Liver (tissue), 9 donors: ENCODE data around the gene SPECC1. TPM values are rescaled to one million over a fixed set of nuclear protein-coding genes. Genes with fewer than 3 reads are reported as not detected.

Source experiments
- DNase-seq: peaks from one replicate; pipeline ENCODE4 v3.0.0-alpha.2; 2017; ENCODE audit warnings: low spot score
- H3K27ac ChIP-seq, 2 donors: one replicate each; pipeline ENCODE4 v1.7.0; 2013; ENCODE audit warnings: inconsistent platforms in 2 of 2, low read length in 2 of 2, control low read depth in 1 of 2, low read depth in 1 of 2, mild to moderate bottlenecking in 1 of 2
- H3K27me3 ChIP-seq, 4 donors: one replicate each; pipeline versions ENCODE4 v1.6.1 to v1.7.0; 2013; ENCODE audit warnings: low read length in 3 of 4, inconsistent platforms in 1 of 4, mild to moderate bottlenecking in 1 of 4, moderate library complexity in 1 of 4; ENCODE audit not compliant: control insufficient read depth in 4 of 4, insufficient read depth in 4 of 4
- H3K36me3 ChIP-seq, 4 donors: one replicate each; pipeline versions ENCODE4 v1.6.1 to v1.7.0; 2013; ENCODE audit warnings: low read length in 3 of 4, mild to moderate bottlenecking in 3 of 4, low read depth in 1 of 4, moderate library complexity in 1 of 4; ENCODE audit not compliant: control insufficient read depth in 4 of 4, insufficient read depth in 3 of 4
- H3K4me1 ChIP-seq, 4 donors: one replicate each; pipeline versions ENCODE4 v1.6.1 to v1.7.0; 2013; ENCODE audit warnings: low read length in 3 of 4, mild to moderate bottlenecking in 3 of 4, moderate library complexity in 1 of 4; ENCODE audit not compliant: control insufficient read depth in 4 of 4, insufficient read depth in 4 of 4
- H3K4me3 ChIP-seq, 3 donors: one replicate each; pipeline versions ENCODE4 v1.6.1 to v1.7.0; 2013; ENCODE audit warnings: low read length in 3 of 3, control low read depth in 1 of 3, low read depth in 1 of 3, mild to moderate bottlenecking in 1 of 3
- H3K9ac ChIP-seq, 2 donors: one replicate each; pipeline ENCODE4 v1.7.0; 2013; ENCODE audit warnings: low read length in 2 of 2, mild to moderate bottlenecking in 2 of 2, moderate library complexity in 2 of 2, control low read depth in 1 of 2, low read depth in 1 of 2
- H3K9me3 ChIP-seq, 4 donors: one replicate each; pipeline versions ENCODE4 v1.6.1 to v1.7.0; 2013; ENCODE audit warnings: low read length in 3 of 4; ENCODE audit not compliant: control insufficient read depth in 4 of 4
- EGR1 ChIP-seq, 2 donors: IDR thresholded peaks; 2 replicates each; pipeline ENCODE4 v1.6.1; 2016 to 2018; ENCODE audit warnings: antibody characterized with exemption in 2 of 2, low read depth in 2 of 2
- HNF4G ChIP-seq: IDR thresholded peaks from 2 replicates; pipeline ENCODE4 v1.6.1; 2016; ENCODE audit warnings: antibody characterized with exemption
- JUND ChIP-seq, 2 donors: IDR thresholded peaks; 2 replicates each; pipeline ENCODE4 v1.6.1; 2016; ENCODE audit warnings: antibody characterized with exemption in 2 of 2
- NR2F2 ChIP-seq: IDR thresholded peaks from 2 replicates; pipeline ENCODE4 v1.6.1; 2016; ENCODE audit warnings: antibody characterized with exemption
- RAD21 ChIP-seq, 2 donors: IDR thresholded peaks; 2 replicates each; pipeline ENCODE4 v1.6.1; 2016; ENCODE audit warnings: antibody characterized with exemption in 2 of 2, mild to moderate bottlenecking in 2 of 2
- SP1 ChIP-seq: IDR thresholded peaks from 2 replicates; pipeline ENCODE4 v1.6.1; 2018; ENCODE audit warnings: antibody characterized with exemption, mild to moderate bottlenecking
- YY1 ChIP-seq: IDR thresholded peaks from 2 replicates; pipeline ENCODE4 v1.6.1; 2016; ENCODE audit warnings: antibody characterized with exemption, mild to moderate bottlenecking
- WGBS: extraction: QIAGEN DNeasy Blood & Tissue Kit; methylation state at CpG from one replicate; pipeline ENCODE4 v1.1.7; 2013; 5-methylcytosine and 5-hydroxymethylcytosine counted together
- polyA plus RNA-seq, 2 donors: library from polyadenylated mRNA; stranded (reverse) in 1 of 2; unstranded in 1 of 2; fragments of 200-250 nt in 1 of 2; fragments of >200 nt in 1 of 2; fragmentation: Nextera tagmentation in 1 of 2; extraction: Ambion mirVana in 1 of 2; gene quantifications; one replicate each; pipeline versions ENCODE4 v1.2.1 to v1.2.3, GENCODE V29; 2013 to 2015
- total RNA-seq, 2 donors: library from RNA; depleted of rRNA; stranded (reverse); fragments of >200 nt; gene quantifications; one replicate each; pipeline ENCODE4 v1.2.3, GENCODE V29; 2014
- TF ChIP-seq, protein P1 (sequence below): fragments of 150-350 bp; IDR thresholded peaks from 2 replicates; pipeline ENCODE4 v1.5.1; 2017; ENCODE audit warnings: improper control_type of control experiment, low read depth, low read length; ENCODE audit not compliant: missing input control
- TF ChIP-seq, protein P2 (sequence below): IDR thresholded peaks from 2 replicates; pipeline ENCODE4 v1.6.1; 2016; ENCODE audit warnings: antibody characterized with exemption, mild to moderate bottlenecking
- TF ChIP-seq, protein P3 (sequence below): IDR thresholded peaks from 2 replicates; pipeline ENCODE4 v1.6.1; 2016; ENCODE audit warnings: antibody characterized with exemption
- TF ChIP-seq, protein P4 (sequence below): IDR thresholded peaks from 2 replicates; pipeline ENCODE4 v1.6.1; 2016; ENCODE audit warnings: antibody characterized with exemption
- TF ChIP-seq, protein P5 (sequence below): IDR thresholded peaks from 2 replicates; pipeline ENCODE4 v1.6.1; 2016; ENCODE audit warnings: antibody characterized with exemption
- donor health status: healthy.
- donor health status: healthy.
- donor health status: healthy.
- donor health status: healthy.
- donor health status: healthy.

Gene SPECC1
- total and polyA plus RNA-seq, 4 donors = 0.36 to 70.3 (median 1.8) TPM

DNA sequence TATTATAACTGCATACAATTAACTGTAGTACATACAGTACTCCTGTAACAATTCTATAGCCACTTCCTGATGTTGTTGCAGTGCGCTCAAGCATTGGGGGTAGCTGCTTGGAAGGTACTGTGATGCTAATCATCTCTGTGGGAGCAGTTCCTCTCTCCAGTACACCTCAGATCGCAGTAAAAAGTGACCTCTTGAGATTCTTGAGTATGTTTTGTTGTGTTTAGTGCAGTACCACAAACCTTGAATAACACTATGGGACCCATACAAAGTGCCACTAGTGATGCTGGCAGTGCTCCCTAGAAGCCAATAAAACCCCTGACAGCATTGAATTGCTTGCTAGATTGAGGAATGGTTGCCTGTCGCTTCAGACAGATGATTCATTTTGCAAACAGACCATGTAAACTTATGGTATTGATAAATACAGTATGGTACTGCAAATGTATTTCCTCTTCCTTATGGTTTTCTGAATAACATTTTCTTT is 193.0 kb downstream of the SPECC1 start:
- 79% methylated on average over 3 of the region's 3 CpGs for WGBS
- DNase-seq = no peak
- H3K36me3 ChIP-seq = no peaks in the 10 kb centered on the region
- no peak overlapping the region for H3K27ac ChIP-seq
- H3K9me3 ChIP-seq = no peaks in the 10 kb centered on the region
- TF ChIP-seq, protein P1, sequence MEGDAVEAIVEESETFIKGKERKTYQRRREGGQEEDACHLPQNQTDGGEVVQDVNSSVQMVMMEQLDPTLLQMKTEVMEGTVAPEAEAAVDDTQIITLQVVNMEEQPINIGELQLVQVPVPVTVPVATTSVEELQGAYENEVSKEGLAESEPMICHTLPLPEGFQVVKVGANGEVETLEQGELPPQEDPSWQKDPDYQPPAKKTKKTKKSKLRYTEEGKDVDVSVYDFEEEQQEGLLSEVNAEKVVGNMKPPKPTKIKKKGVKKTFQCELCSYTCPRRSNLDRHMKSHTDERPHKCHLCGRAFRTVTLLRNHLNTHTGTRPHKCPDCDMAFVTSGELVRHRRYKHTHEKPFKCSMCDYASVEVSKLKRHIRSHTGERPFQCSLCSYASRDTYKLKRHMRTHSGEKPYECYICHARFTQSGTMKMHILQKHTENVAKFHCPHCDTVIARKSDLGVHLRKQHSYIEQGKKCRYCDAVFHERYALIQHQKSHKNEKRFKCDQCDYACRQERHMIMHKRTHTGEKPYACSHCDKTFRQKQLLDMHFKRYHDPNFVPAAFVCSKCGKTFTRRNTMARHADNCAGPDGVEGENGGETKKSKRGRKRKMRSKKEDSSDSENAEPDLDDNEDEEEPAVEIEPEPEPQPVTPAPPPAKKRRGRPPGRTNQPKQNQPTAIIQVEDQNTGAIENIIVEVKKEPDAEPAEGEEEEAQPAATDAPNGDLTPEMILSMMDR = no peak
- TF ChIP-seq, protein P2, sequence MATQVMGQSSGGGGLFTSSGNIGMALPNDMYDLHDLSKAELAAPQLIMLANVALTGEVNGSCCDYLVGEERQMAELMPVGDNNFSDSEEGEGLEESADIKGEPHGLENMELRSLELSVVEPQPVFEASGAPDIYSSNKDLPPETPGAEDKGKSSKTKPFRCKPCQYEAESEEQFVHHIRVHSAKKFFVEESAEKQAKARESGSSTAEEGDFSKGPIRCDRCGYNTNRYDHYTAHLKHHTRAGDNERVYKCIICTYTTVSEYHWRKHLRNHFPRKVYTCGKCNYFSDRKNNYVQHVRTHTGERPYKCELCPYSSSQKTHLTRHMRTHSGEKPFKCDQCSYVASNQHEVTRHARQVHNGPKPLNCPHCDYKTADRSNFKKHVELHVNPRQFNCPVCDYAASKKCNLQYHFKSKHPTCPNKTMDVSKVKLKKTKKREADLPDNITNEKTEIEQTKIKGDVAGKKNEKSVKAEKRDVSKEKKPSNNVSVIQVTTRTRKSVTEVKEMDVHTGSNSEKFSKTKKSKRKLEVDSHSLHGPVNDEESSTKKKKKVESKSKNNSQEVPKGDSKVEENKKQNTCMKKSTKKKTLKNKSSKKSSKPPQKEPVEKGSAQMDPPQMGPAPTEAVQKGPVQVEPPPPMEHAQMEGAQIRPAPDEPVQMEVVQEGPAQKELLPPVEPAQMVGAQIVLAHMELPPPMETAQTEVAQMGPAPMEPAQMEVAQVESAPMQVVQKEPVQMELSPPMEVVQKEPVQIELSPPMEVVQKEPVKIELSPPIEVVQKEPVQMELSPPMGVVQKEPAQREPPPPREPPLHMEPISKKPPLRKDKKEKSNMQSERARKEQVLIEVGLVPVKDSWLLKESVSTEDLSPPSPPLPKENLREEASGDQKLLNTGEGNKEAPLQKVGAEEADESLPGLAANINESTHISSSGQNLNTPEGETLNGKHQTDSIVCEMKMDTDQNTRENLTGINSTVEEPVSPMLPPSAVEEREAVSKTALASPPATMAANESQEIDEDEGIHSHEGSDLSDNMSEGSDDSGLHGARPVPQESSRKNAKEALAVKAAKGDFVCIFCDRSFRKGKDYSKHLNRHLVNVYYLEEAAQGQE = no peak
- TF ChIP-seq, protein P3, sequence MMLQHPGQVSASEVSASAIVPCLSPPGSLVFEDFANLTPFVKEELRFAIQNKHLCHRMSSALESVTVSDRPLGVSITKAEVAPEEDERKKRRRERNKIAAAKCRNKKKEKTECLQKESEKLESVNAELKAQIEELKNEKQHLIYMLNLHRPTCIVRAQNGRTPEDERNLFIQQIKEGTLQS = no peak
- no peak for TF ChIP-seq YY1
- TF ChIP-seq HNF4G = no peak
- no peak for TF ChIP-seq NR2F2
- TF ChIP-seq, protein P4, sequence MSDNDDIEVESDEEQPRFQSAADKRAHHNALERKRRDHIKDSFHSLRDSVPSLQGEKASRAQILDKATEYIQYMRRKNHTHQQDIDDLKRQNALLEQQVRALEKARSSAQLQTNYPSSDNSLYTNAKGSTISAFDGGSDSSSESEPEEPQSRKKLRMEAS = no peak
- TF ChIP-seq SP1 = no peak
- no peak overlapping the region for H3K9ac ChIP-seq
- H3K27me3 ChIP-seq = peaks cover 0 to 4% (median 0%) of the 10 kb centered on the region in 4 donors
- H3K4me1 ChIP-seq = no peaks in the 10 kb centered on the region
- no peak overlapping the region for H3K4me3 ChIP-seq

DNA sequence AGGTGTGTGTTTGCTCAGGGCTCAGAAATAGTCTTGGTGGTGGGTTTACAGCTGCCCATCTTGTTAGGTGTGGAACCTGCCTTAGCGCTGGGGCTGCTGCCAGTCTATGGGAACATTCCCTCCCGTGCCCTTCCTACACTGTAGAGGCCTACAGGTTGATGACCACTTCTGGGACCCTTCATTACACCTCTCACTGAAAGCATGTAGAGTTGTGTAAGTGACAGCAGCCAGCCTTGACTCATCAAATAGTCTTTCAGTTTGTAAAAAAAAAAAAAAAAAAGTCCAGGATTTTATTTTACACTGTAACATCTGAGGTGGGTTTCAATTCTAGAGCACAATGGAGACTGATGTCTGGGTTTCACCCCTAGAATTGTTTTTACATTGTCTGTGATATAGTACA is 193.9 kb downstream of the SPECC1 start:
- 92% methylated on average over 2 of the region's 2 CpGs for WGBS
- no peak overlapping the region for H3K9ac ChIP-seq
- no peaks in the 10 kb centered on the region for H3K4me1 ChIP-seq
- H3K27me3 ChIP-seq = peaks cover 0 to 4% (median 0%) of the 10 kb centered on the region in 4 donors
- no peaks in the 10 kb centered on the region for H3K9me3 ChIP-seq
- TF ChIP-seq EGR1 (IDR thresholded peaks at IDR 0.05; ENCODE audit: low read depth in 2 of 2) (no peak), RAD21 (IDR thresholded peaks at IDR 0.05) (no peak), JUND (IDR thresholded peaks at IDR 0.05) (no peak)
- TF ChIP-seq, protein P1 = no peak
- TF ChIP-seq, protein P5, sequence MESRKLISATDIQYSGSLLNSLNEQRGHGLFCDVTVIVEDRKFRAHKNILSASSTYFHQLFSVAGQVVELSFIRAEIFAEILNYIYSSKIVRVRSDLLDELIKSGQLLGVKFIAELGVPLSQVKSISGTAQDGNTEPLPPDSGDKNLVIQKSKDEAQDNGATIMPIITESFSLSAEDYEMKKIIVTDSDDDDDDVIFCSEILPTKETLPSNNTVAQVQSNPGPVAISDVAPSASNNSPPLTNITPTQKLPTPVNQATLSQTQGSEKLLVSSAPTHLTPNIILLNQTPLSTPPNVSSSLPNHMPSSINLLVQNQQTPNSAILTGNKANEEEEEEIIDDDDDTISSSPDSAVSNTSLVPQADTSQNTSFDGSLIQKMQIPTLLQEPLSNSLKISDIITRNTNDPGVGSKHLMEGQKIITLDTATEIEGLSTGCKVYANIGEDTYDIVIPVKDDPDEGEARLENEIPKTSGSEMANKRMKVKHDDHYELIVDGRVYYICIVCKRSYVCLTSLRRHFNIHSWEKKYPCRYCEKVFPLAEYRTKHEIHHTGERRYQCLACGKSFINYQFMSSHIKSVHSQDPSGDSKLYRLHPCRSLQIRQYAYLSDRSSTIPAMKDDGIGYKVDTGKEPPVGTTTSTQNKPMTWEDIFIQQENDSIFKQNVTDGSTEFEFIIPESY = no peak
- TF ChIP-seq, protein P2 = no peak
- DNase-seq = no peak
- H3K4me3 ChIP-seq = no peak overlapping the region
- H3K27ac ChIP-seq = no peak overlapping the region
- H3K36me3 ChIP-seq = no peaks in the 10 kb centered on the region
